Measurements from ENCODE around the gene THPO.
"Not testable (repeated sequence)": the region's sequence is repeated elsewhere in the genome, so short reads cannot be mapped to it uniquely, and the experiment has no call there.

Gene THPO

DNA sequence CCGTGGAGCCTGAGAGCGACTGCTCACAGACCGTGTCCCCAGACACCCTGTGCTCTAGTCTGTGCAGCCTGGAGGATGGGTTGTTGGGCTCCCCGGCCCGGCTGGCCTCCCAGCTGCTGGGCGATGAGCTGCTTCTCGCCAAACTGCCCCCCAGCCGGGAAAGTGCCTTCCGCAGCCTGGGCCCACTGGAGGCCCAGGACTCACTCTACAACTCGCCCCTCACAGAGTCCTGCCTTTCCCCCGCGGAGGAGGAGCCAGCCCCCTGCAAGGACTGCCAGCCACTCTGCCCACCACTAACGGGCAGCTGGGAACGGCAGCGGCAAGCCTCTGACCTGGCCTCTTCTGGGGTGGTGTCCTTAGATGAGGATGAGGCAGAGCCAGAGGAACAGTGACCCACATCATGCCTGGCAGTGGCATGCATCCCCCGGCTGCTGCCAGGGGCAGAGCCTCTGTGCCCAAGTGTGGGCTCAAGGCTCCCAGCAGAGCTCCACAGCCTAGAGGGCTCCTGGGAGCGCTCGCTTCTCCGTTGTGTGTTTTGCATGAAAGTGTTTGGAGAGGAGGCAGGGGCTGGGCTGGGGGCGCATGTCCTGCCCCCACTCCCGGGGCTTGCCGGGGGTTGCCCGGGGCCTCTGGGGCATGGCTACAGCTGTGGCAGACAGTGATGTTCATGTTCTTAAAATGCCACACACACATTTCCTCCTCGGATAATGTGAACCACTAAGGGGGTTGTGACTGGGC lies 33.3 kb downstream of the THPO start:
- Histone ChIP-seq H3K9ac (peak overlapping the region in 2 of 11 experiments; percentile 24 to 26; a peak in 2 of 22 replicates), H3K27ac (no peak overlapping the region), H4K20me1 (peaks cover 0 to 35% (median 6%) of the 10 kb centered on the region in 11 experiments; a peak in 11 of 22 replicates), H3K27me3 (no peaks in the 10 kb centered on the region; a peak in 1 of 22 replicates), H3K9me3 (replicated peaks in 1 of 11) (no peaks in the 10 kb centered on the region), H3K36me3 (peaks cover 7 to 50% (median 28%) of the 10 kb centered on the region in 11 experiments; a peak in 17 of 22 replicates), H3K4me3 (no peak overlapping the region), H3K4me1 (peaks cover 14 to 46% (median 25%) of the 10 kb centered on the region in 10 experiments; a peak in 19 of 20 replicates), H3K4me2 (no peak overlapping the region)
- no peak for TF ChIP-seq Cebpa-rat (IDR thresholded peaks at IDR 0.05)

DNA sequence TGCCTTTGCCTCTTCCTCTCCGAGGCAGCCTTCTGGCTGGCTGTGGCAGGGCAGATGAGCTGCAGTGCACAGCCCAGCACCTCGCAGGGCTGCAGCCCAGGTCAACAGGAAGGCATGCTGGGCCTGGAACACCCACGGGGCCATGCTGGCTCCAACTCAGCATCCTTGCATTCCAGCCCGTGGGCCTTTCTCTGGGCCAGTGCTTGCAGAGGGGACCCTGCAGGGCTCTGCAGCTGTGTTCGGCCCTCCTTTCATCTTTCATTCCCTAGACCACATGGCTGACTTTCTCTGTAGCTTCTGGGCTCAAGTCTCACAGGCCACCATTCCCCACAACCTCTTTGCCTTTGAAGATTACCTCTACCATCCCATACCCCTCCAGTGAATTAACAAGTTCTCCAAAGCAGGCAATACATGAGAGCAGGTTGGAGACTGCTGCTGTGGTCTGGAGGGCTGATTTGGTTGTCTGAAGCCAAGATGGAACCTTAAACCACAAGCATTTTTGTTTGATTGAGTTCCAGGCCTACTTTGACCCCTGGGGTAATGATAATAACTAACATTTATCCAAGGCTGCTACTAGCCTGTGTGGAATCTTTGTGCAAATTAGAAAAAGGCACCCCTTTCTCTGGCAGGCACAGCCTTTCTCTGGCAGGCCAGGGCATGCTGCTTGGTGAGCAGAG lies 34.7 kb downstream of the THPO start:
- H3K4me2 ChIP-seq: no peak overlapping the region
- H3K27me3 ChIP-seq: peaks cover 0 to 12% (median 0%) of the 10 kb centered on the region in 11 experiments; a peak in 6 of 22 replicates
- H3K4me1 ChIP-seq: peaks cover 28 to 60% (median 39%) of the 10 kb centered on the region in 10 experiments
- H3K4me3 ChIP-seq: no peak overlapping the region
- H4K20me1 ChIP-seq: peaks cover 6 to 48% (median 19%) of the 10 kb centered on the region in 11 experiments; a peak in 16 of 22 replicates
- H3K27ac ChIP-seq: no peak overlapping the region
- H3K36me3 ChIP-seq: peaks cover 7 to 50% (median 28%) of the 10 kb centered on the region in 11 experiments; a peak in 17 of 22 replicates
- H3K9me3 ChIP-seq (replicated peaks in 1 of 11): no peaks in the 10 kb centered on the region
- TF ChIP-seq Cebpa-rat (IDR thresholded peaks at IDR 0.05): no peak
- no peak overlapping the region for H3K9ac ChIP-seq

DNA sequence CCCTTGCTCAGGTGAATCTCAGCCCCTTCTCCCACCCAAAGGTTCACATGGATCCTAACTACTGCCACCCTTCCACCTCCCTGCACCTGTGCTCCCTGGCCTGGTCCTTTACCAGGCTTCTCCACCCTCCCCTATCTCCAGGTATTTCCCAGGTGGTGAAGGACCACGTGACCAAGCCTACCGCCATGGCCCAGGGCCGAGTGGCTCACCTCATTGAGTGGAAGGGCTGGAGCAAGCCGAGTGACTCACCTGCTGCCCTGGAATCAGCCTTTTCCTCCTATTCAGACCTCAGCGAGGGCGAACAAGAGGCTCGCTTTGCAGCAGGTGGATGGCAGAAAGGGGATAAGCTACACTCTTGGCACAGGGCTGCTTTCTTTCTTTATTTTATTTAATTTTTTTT lies 36.1 kb downstream of the THPO start:
- no peak for TF ChIP-seq Cebpa-rat (IDR thresholded peaks at IDR 0.05)
- peaks cover 0 to 15% (median 0%) of the 10 kb centered on the region in 11 experiments; a peak in 6 of 22 replicates for H3K27me3 ChIP-seq
- no peak overlapping the region for H3K4me3 ChIP-seq
- H3K27ac ChIP-seq: no peak overlapping the region; a peak in 1 of 22 replicates
- H4K20me1 ChIP-seq: peaks cover 10 to 62% (median 31%) of the 10 kb centered on the region in 11 experiments; a peak in 18 of 22 replicates
- peaks cover 42 to 63% (median 53%) of the 10 kb centered on the region in 10 experiments for H3K4me1 ChIP-seq
- H3K36me3 ChIP-seq: peaks cover 7 to 44% (median 28%) of the 10 kb centered on the region in 11 experiments; a peak in 17 of 22 replicates
- H3K9ac ChIP-seq: no peak overlapping the region
- H3K4me2 ChIP-seq: peak overlapping the region in 4 of 11 experiments; percentile 93 to 99 (median 98); a peak in 8 of 22 replicates
- no peaks in the 10 kb centered on the region for H3K9me3 ChIP-seq (replicated peaks in 1 of 11)

DNA sequence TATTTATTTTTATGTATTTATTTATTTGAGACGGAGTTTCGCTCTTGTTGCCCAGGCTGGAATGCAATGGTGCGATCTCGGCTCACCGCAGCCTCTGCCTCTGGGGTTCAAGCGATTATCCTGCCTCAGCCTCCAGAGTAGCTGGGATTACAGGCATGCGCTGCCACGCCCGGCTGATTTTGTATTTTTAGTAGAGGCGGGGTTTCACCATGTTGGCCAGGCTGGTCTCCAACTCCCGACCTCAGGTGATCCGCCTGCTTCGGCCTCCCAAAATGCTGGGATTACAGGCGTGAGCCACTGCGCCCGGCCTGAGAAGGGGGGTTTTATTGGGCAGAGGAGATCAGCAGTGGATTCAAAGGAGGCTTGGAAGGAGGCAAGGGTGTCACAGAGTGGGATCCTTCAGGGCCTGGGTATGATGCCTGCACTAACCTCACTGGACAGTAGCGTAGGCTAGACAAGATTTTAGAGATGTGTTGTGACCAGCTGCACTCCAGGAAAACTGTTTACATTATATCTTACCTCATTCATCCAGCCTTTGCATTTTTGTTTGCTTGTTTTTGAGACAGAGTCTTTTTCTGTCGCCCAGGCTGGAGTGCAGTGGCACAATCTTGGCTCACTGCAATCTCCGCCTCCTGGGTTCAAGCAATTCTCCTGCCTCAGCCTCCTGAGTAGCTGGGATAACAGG lies 38.4 kb downstream of the THPO start:
- peaks cover 21 to 70% (median 41%) of the 10 kb centered on the region in 11 experiments; a peak in 21 of 22 replicates for H4K20me1 ChIP-seq
- H3K36me3 ChIP-seq: peaks cover 14 to 40% (median 31%) of the 10 kb centered on the region in 11 experiments
- peak overlapping the region; percentile 93 to 99 (median 98) for H3K4me2 ChIP-seq

DNA sequence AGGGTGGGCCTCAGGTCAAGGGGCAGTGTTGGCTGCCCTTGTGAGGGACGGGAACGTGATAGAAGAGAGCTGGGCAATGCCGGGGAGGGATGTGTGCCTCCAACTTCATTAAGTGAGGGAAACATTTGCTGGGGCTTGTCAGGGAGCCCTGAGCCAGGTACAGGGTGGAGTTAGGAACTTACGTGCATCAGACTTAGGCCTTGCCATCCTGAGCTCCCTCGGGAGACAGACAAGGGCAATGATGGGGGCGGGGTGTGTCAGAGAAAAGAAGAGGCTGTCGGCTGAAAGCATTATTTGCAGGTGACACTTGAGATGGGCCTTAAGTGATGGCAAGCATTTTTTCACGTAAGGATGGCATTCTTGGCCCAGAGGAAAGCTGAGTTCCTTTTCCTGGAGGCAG lies 39.0 kb downstream of the THPO start:
- H4K20me1 ChIP-seq: peaks cover 27 to 73% (median 47%) of the 10 kb centered on the region in 11 experiments; a peak in 21 of 22 replicates
- no peaks in the 10 kb centered on the region for H3K9me3 ChIP-seq (replicated peaks in 1 of 11)
- H3K4me2 ChIP-seq: peak overlapping the region; percentile 93 to 99 (median 98)
- H3K36me3 ChIP-seq: peaks cover 20 to 40% (median 33%) of the 10 kb centered on the region in 11 experiments
- H3K4me1 ChIP-seq: peaks cover 52 to 75% (median 60%) of the 10 kb centered on the region in 10 experiments
- H3K9ac ChIP-seq: peak overlapping the region; percentile 21 to 86 (median 55); a peak in 15 of 22 replicates
- H3K27ac ChIP-seq: peak overlapping the region in 1 of 11 experiments; percentile 47; a peak in 3 of 22 replicates
- H3K27me3 ChIP-seq: peaks cover 0 to 15% (median 0%) of the 10 kb centered on the region in 11 experiments; a peak in 6 of 22 replicates
- H3K4me3 ChIP-seq: peak overlapping the region in 9 of 10 experiments; percentile 32 to 79 (median 46); a peak in 15 of 20 replicates
- no peak for TF ChIP-seq Cebpa-rat (IDR thresholded peaks at IDR 0.05)

More for the DNA sequence above, 38.4 kb downstream of the THPO start:
- Histone ChIP-seq H3K4me1 (peaks cover 52 to 70% (median 60%) of the 10 kb centered on the region in 10 experiments), H3K27me3 (peaks cover 0 to 15% (median 0%) of the 10 kb centered on the region in 11 experiments; a peak in 6 of 22 replicates), H3K4me3 (peak overlapping the region in 2 of 10 experiments; percentile 49 to 79; a peak in 2 of 20 replicates), H3K9ac (peak overlapping the region in 2 of 11 experiments; percentile 14 to 83; a peak in 2 of 22 replicates)
- not testable (repeated sequence) for H3K27ac ChIP-seq; H3K9me3 ChIP-seq (replicated peaks in 1 of 11)

DNA sequence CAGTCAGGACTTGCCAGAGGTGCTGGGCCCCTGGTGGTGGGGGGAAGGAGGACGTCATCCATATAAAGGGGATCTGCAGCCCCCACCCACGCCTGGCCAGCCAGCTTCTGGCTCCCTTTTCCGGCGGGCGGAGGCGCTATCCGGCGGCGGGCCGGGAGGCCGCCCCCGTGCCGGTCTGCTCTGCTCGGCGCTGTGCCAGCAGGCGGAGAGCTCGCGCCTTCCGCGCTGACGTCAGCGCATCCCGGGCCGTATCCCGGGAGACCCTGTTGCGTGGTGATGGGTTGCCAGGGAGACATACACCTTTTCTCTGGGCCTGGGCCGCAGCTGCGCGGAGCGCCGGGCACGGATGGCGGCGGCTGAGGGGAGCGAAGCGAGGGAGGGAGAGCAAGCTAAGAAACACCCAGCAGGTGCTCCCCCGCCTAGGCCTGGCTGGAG lies 39.5 kb downstream of the THPO start:
- no peak for TF ChIP-seq Cebpa-rat (IDR thresholded peaks at IDR 0.05)
- Histone ChIP-seq H3K27me3 (peaks cover 0 to 15% (median 0%) of the 10 kb centered on the region in 11 experiments; a peak in 6 of 22 replicates), H3K27ac (peak overlapping the region in 8 of 11 experiments; percentile 5 to 59 (median 47); a peak in 11 of 22 replicates), H3K9me3 (replicated peaks in 1 of 11) (no peaks in the 10 kb centered on the region), H3K4me1 (peaks cover 52 to 80% (median 60%) of the 10 kb centered on the region in 10 experiments), H3K4me3 (peak overlapping the region in 9 of 10 experiments; percentile 32 to 79 (median 46); a peak in 19 of 20 replicates), H3K36me3 (peaks cover 24 to 40% (median 36%) of the 10 kb centered on the region in 11 experiments), H3K9ac (peak overlapping the region; percentile 21 to 86 (median 55); a peak in 20 of 22 replicates), H3K4me2 (peak overlapping the region; percentile 93 to 99 (median 98)), H4K20me1 (peaks cover 32 to 77% (median 51%) of the 10 kb centered on the region in 11 experiments; a peak in 21 of 22 replicates)

DNA sequence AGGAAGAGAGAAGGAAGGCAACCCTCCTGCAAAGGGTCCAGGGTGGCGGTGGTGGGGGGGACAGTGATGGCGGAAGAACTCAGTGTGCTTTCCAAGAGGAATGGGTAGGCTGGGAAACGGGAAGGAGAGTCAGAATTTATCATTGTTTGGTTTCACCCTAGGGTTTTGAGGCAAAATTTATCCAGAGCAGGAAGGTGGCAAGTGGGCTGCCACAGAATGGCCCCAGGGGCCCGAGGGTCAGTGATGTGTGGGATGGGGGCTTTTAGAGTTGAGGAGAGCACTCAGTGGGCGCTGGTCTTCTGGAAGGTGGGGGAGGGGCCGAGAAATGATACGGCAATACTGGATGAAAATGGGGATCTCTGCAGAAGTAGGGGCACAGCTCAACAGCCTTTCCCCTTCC lies 40.0 kb downstream of the THPO start:
- Histone ChIP-seq H3K9ac (peak overlapping the region; percentile 21 to 86 (median 55); a peak in 17 of 22 replicates), H3K36me3 (peaks cover 24 to 40% (median 36%) of the 10 kb centered on the region in 11 experiments), H3K27me3 (peaks cover 0 to 15% (median 0%) of the 10 kb centered on the region in 11 experiments; a peak in 6 of 22 replicates), H3K4me2 (peak overlapping the region; percentile 93 to 99 (median 98)), H3K9me3 (replicated peaks in 1 of 11) (no peaks in the 10 kb centered on the region), H4K20me1 (peaks cover 37 to 80% (median 57%) of the 10 kb centered on the region in 11 experiments; a peak in 21 of 22 replicates), H3K27ac (peak overlapping the region in 8 of 11 experiments; percentile 5 to 59 (median 47); a peak in 10 of 22 replicates), H3K4me1 (peaks cover 52 to 80% (median 60%) of the 10 kb centered on the region in 10 experiments), H3K4me3 (peak overlapping the region in 9 of 10 experiments; percentile 32 to 79 (median 46); a peak in 17 of 20 replicates)
- no peak for TF ChIP-seq Cebpa-rat (IDR thresholded peaks at IDR 0.05)

Measured in BLaER1 treated with 17β-estradiol and CSF1 and Interleukin-3, amounts not matched to agents 10 nM and 100 nM (cell line).